K562 (cell line): Measurements from ENCODE around the gene ARID4B. TPM values are rescaled to one million over a fixed set of nuclear protein-coding genes. Genes with fewer than 3 reads are reported as not detected.

Source experiments
- SIX5 ChIP-seq, 2 experiments: IDR thresholded peaks; 2 replicates each; pipeline ENCODE4 v1.6.1; 2011; ENCODE audit warnings: low read length in 2 of 2, borderline replicate concordance in 1 of 2, low read depth in 1 of 2, mild to moderate bottlenecking in 1 of 2, moderate library complexity in 1 of 2; ENCODE audit not compliant: insufficient read depth in 1 of 2
- TRIM28 ChIP-seq: fragments of 450-650 bp; IDR thresholded peaks from 2 replicates; pipeline ENCODE4 v1.6.1; 2017
- USF1 ChIP-seq: sonication (generic); formaldehyde crosslinking; IDR thresholded peaks from 2 replicates; pipeline ENCODE4 v1.9.0; 2022; ENCODE audit warnings: mild to moderate bottlenecking, missing genetic modification reagents
- ZBTB43 ChIP-seq: sonication (generic); formaldehyde crosslinking; IDR thresholded peaks from 2 replicates; pipeline ENCODE4 v1.8.0; 2023; ENCODE audit warnings: mild to moderate bottlenecking, missing genetic modification reagents
- ZNF79 ChIP-seq: fragments of 250-450 bp; sonication (Bioruptor Pico); IDR thresholded peaks from 2 replicates; pipeline ENCODE4 v1.4.0; 2020; ENCODE audit warnings: low read depth, mild to moderate bottlenecking, moderate library complexity
- polyA plus RNA-seq, 8 experiments: library from polyadenylated mRNA; depleted of rRNA in 4 of 8; stranded (reverse) in 5 of 8; unstranded in 3 of 8; fragments of >200 nt; fragmentation: Nextera tagmentation in 2 of 8; fragmentation: Illumina TruSeq in 1 of 8; extraction: Ambion mirVana in 2 of 8; extraction: Trizol in 1 of 8; gene quantifications; 2 replicates each; pipeline versions ENCODE4 v1.2.1 to v1.2.3, GENCODE V29; 2011 to 2014; ENCODE audit warnings: inconsistent platforms in 1 of 8, missing spikeins in 1 of 8
- total RNA-seq, 7 experiments: library from RNA; depleted of rRNA in 6 of 7; stranded (reverse); fragments of >200 nt in 6 of 7; fragmentation: Illumina TruSeq in 2 of 7; extraction: Trizol in 2 of 7; gene quantifications; 2 replicates each; pipeline versions ENCODE4 v1.2.1 to v1.2.3, GENCODE V29; 2011 to 2021; ENCODE audit warnings: low replicate concordance in 1 of 7
- TF ChIP-seq, protein P1 (sequence below): sonication (generic); formaldehyde crosslinking; IDR thresholded peaks from 2 replicates; pipeline ENCODE4 v1.8.1; 2022; ENCODE audit warnings: missing genetic modification reagents
- TF ChIP-seq, protein P2 (sequence below): fragments of 450-650 bp; IDR thresholded peaks from one replicate; pipeline ENCODE4 v1.6.1; 2018; ENCODE audit warnings: mild to moderate bottlenecking, moderate library complexity; ENCODE audit not compliant: partially characterized antibody
- TF ChIP-seq, protein P3 (sequence below): sonication (generic); formaldehyde crosslinking; IDR thresholded peaks from 2 replicates; pipeline ENCODE4 v1.8.0; 2022; ENCODE audit warnings: missing genetic modification reagents, mild to moderate bottlenecking, moderate library complexity, borderline replicate concordance
- TF ChIP-seq, protein P4 (sequence below): sonication (generic); formaldehyde crosslinking; IDR thresholded peaks from 2 replicates; pipeline ENCODE4 v1.8.0; 2022; ENCODE audit warnings: missing genetic modification reagents, mild to moderate bottlenecking, borderline replicate concordance
- TF ChIP-seq, protein P5 (sequence below): fragments of 250-450 bp; sonication (Bioruptor Pico); IDR thresholded peaks from 2 replicates; pipeline ENCODE4 v1.5.0; 2021; ENCODE audit warnings: mild to moderate bottlenecking, borderline replicate concordance
- TF ChIP-seq, protein P6 (sequence below): fragments of 200-800 bp; sonication (Bioruptor generic); IDR thresholded peaks from 2 replicates; pipeline ENCODE4 v1.6.1; 2017; ENCODE audit warnings: missing genetic modification characterization, missing compliant biosample characterization

ARID4B gene
- total and polyA plus RNA-seq, 9 of the 15 experiments (the other 6 are each of a cell fraction or from before 2014, with no cell fraction given) = 8.4 to 38.9 (median 18.5) TPM

GRCh38 chr1:235128456-235129328 is 199.3 kb downstream of the ARID4B start, which contains the start of gene TOMM20 (continued):
- TF ChIP-seq, protein P1, sequence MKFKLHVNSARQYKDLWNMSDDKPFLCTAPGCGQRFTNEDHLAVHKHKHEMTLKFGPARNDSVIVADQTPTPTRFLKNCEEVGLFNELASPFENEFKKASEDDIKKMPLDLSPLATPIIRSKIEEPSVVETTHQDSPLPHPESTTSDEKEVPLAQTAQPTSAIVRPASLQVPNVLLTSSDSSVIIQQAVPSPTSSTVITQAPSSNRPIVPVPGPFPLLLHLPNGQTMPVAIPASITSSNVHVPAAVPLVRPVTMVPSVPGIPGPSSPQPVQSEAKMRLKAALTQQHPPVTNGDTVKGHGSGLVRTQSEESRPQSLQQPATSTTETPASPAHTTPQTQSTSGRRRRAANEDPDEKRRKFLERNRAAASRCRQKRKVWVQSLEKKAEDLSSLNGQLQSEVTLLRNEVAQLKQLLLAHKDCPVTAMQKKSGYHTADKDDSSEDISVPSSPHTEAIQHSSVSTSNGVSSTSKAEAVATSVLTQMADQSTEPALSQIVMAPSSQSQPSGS (CRISPR knock-in tag) = peak; percentile 32; the same call in 1 of the 2 replicates
- TF ChIP-seq SIX5 (IDR thresholded peaks at IDR 0.05; ENCODE audit: borderline replicate concordance in 1 of 2, insufficient read depth in 1 of 2, low read depth in 1 of 2, low read length in 2 of 2) (no peak; a peak in 1 of 4 replicates), ZBTB43 (CRISPR knock-in tag) (peak; percentile 91), ZNF79 (CRISPR knock-in tag) (no peak), TRIM28 (no peak; the same call in 1 of the 2 replicates), USF1 (peak; percentile 96)
- TF ChIP-seq, protein P2, sequence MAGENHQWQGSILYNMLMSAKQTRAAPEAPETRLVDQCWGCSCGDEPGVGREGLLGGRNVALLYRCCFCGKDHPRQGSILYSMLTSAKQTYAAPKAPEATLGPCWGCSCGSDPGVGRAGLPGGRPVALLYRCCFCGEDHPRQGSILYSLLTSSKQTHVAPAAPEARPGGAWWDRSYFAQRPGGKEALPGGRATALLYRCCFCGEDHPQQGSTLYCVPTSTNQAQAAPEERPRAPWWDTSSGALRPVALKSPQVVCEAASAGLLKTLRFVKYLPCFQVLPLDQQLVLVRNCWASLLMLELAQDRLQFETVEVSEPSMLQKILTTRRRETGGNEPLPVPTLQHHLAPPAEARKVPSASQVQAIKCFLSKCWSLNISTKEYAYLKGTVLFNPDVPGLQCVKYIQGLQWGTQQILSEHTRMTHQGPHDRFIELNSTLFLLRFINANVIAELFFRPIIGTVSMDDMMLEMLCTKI = no peak
- TF ChIP-seq, protein P3, sequence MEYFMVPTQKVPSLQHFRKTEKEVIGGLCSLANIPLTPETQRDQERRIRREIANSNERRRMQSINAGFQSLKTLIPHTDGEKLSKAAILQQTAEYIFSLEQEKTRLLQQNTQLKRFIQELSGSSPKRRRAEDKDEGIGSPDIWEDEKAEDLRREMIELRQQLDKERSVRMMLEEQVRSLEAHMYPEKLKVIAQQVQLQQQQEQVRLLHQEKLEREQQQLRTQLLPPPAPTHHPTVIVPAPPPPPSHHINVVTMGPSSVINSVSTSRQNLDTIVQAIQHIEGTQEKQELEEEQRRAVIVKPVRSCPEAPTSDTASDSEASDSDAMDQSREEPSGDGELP (CRISPR knock-in tag) = peak; percentile 84
- TF ChIP-seq, protein P4, sequence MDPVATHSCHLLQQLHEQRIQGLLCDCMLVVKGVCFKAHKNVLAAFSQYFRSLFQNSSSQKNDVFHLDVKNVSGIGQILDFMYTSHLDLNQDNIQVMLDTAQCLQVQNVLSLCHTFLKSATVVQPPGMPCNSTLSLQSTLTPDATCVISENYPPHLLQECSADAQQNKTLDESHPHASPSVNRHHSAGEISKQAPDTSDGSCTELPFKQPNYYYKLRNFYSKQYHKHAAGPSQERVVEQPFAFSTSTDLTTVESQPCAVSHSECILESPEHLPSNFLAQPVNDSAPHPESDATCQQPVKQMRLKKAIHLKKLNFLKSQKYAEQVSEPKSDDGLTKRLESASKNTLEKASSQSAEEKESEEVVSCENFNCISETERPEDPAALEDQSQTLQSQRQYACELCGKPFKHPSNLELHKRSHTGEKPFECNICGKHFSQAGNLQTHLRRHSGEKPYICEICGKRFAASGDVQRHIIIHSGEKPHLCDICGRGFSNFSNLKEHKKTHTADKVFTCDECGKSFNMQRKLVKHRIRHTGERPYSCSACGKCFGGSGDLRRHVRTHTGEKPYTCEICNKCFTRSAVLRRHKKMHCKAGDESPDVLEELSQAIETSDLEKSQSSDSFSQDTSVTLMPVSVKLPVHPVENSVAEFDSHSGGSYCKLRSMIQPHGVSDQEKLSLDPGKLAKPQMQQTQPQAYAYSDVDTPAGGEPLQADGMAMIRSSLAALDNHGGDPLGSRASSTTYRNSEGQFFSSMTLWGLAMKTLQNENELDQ (CRISPR knock-in tag) = peak; percentile 63
- TF ChIP-seq, protein P5, sequence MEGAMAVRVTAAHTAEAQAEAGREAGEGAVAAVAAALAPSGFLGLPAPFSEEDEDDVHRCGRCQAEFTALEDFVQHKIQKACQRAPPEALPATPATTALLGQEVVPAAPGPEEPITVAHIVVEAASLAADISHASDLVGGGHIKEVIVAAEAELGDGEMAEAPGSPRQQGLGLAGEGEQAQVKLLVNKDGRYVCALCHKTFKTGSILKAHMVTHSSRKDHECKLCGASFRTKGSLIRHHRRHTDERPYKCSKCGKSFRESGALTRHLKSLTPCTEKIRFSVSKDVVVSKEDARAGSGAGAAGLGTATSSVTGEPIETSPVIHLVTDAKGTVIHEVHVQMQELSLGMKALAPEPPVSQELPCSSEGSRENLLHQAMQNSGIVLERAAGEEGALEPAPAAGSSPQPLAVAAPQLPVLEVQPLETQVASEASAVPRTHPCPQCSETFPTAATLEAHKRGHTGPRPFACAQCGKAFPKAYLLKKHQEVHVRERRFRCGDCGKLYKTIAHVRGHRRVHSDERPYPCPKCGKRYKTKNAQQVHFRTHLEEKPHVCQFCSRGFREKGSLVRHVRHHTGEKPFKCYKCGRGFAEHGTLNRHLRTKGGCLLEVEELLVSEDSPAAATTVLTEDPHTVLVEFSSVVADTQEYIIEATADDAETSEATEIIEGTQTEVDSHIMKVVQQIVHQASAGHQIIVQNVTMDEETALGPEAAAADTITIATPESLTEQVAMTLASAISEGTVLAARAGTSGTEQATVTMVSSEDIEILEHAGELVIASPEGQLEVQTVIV (CRISPR knock-in tag) = peak; percentile 71; the same call in 1 of the 2 replicates
- TF ChIP-seq, protein P6, sequence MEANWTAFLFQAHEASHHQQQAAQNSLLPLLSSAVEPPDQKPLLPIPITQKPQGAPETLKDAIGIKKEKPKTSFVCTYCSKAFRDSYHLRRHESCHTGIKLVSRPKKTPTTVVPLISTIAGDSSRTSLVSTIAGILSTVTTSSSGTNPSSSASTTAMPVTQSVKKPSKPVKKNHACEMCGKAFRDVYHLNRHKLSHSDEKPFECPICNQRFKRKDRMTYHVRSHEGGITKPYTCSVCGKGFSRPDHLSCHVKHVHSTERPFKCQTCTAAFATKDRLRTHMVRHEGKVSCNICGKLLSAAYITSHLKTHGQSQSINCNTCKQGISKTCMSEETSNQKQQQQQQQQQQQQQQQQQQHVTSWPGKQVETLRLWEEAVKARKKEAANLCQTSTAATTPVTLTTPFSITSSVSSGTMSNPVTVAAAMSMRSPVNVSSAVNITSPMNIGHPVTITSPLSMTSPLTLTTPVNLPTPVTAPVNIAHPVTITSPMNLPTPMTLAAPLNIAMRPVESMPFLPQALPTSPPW (CRISPR knock-in tag) = peak; percentile 12; the same call in 1 of the 2 replicates
